CD14-positive monocyte (primary cell): ENCODE measurements around the gene MEIS2. TPM values are rescaled to one million over a fixed set of nuclear protein-coding genes. Genes with fewer than 3 reads are reported as not detected.

Experiments used
- DNase-seq, 3 donors: peaks; one replicate each; pipeline ENCODE4 v3.0.0-alpha.2; 2011 to 2022
- H2AFZ ChIP-seq: 2 replicates; pipeline ENCODE4 v1.6.0; 2012; ENCODE audit warnings: mild to moderate bottlenecking, low read depth, low read length, inconsistent platforms; ENCODE audit not compliant: insufficient read depth, poor library complexity, severe bottlenecking
- H3K27ac ChIP-seq, 2 donors: 1 replicate in 1 of 2; 2 replicates in 1 of 2; pipeline ENCODE4 v1.5.1; 2012 to 2013; ENCODE audit warnings: low read length in 2 of 2, control low read depth in 1 of 2, inconsistent platforms in 1 of 2, low read depth in 1 of 2, mild to moderate bottlenecking in 1 of 2
- H3K27me3 ChIP-seq, 2 donors: one replicate each; pipeline versions ENCODE4 v1.6.0 to v1.6.1; 2011 to 2013; ENCODE audit warnings: low read length in 2 of 2; ENCODE audit not compliant: control insufficient read depth in 2 of 2, insufficient read depth in 2 of 2
- H3K36me3 ChIP-seq, 2 donors: replicated peaks in 1 of 2; 1 replicate in 1 of 2; 2 replicates in 1 of 2; pipeline versions ENCODE4 v1.5.1 to v1.6.1; 2012 to 2013; ENCODE audit warnings: low read length in 2 of 2, control low read depth in 1 of 2, inconsistent platforms in 1 of 2, mild to moderate bottlenecking in 1 of 2; ENCODE audit not compliant: insufficient read depth in 2 of 2, control insufficient read depth in 1 of 2
- H3K4me1 ChIP-seq, 2 donors: 1 replicate in 1 of 2; 2 replicates in 1 of 2; pipeline versions ENCODE4 v1.5.1 to v1.6.1; 2012 to 2013; ENCODE audit warnings: low read length in 2 of 2, control low read depth in 1 of 2, inconsistent platforms in 1 of 2, mild to moderate bottlenecking in 1 of 2, moderate library complexity in 1 of 2; ENCODE audit not compliant: insufficient read depth in 2 of 2, control insufficient read depth in 1 of 2
- H3K4me2 ChIP-seq: replicated peaks from 2 replicates; pipeline ENCODE3; 2012; ENCODE audit warnings: low read length, moderate library complexity, mild to moderate bottlenecking; ENCODE audit not compliant: poor library complexity, severe bottlenecking; ENCODE audit errors: extremely low read depth
- H3K4me3 ChIP-seq, 3 experiments: fragments of 200-600 bp in 1 of 3; sonication (generic) in 1 of 3; replicated peaks in 1 of 3; 1 replicate in 2 of 3; 2 replicates in 1 of 3; pipeline ENCODE4 v1.5.1; 2011 to 2013; ENCODE audit warnings: low read length in 3 of 3, mild to moderate bottlenecking in 3 of 3, control low read depth in 2 of 3, low read depth in 2 of 3, inconsistent platforms in 1 of 3, moderate library complexity in 1 of 3
- H3K79me2 ChIP-seq: 2 replicates; pipeline ENCODE4 v1.6.0; 2012; ENCODE audit warnings: mild to moderate bottlenecking, control low read depth, inconsistent platforms, low read length, moderate library complexity; ENCODE audit not compliant: insufficient read depth
- H3K9ac ChIP-seq: 2 replicates; pipeline ENCODE4 v1.6.0; 2017; ENCODE audit warnings: low read length, mild to moderate bottlenecking; ENCODE audit not compliant: insufficient read depth, poor library complexity, severe bottlenecking
- H3K9me3 ChIP-seq, 2 donors: replicated peaks in 1 of 2; 1 replicate in 1 of 2; 2 replicates in 1 of 2; pipeline versions ENCODE4 v1.5.1 to v1.6.1; 2012 to 2013; ENCODE audit warnings: low read length in 2 of 2, control low read depth in 1 of 2; ENCODE audit not compliant: control insufficient read depth in 1 of 2, insufficient read depth in 1 of 2
- H4K20me1 ChIP-seq: 2 replicates; pipeline ENCODE4 v1.6.0; 2012; ENCODE audit warnings: mild to moderate bottlenecking, low read length, control low read depth, moderate library complexity; ENCODE audit not compliant: insufficient read depth
- H3K27ac Mint-ChIP-seq, 7 donors: one replicate each; pipeline ENCODE4 v1.8.0; 2020; ENCODE audit warnings: mild to moderate bottlenecking in 7 of 7, mixed read lengths in 7 of 7, moderate library complexity in 6 of 7, inconsistent platforms in 2 of 7
- H3K27me3 Mint-ChIP-seq, 3 donors: one replicate each; pipeline ENCODE4 v1.8.0; 2021 to 2022; ENCODE audit warnings: low read depth in 3 of 3, mild to moderate bottlenecking in 3 of 3, mixed read lengths in 3 of 3, moderate library complexity in 3 of 3, inconsistent platforms in 1 of 3
- H3K36me3 Mint-ChIP-seq, 2 donors: one replicate each; pipeline ENCODE4 v1.8.0; 2020; ENCODE audit warnings: mixed read lengths in 2 of 2, inconsistent platforms in 1 of 2, mild to moderate bottlenecking in 1 of 2
- H3K4me1 Mint-ChIP-seq: one replicate; pipeline ENCODE4 v1.8.0; 2020; ENCODE audit warnings: mild to moderate bottlenecking, mixed read lengths
- H3K4me3 Mint-ChIP-seq, 2 donors: one replicate each; pipeline ENCODE4 v1.8.0; 2020; ENCODE audit warnings: mild to moderate bottlenecking in 2 of 2, mixed read lengths in 2 of 2, moderate library complexity in 1 of 2
- H3K9me3 Mint-ChIP-seq, 7 donors: one replicate each; pipeline ENCODE4 v1.8.0; 2020 to 2022; ENCODE audit warnings: mixed read lengths in 7 of 7, mild to moderate bottlenecking in 6 of 7, moderate library complexity in 6 of 7, inconsistent platforms in 2 of 7
- CTCF ChIP-seq: fragments of 200-600 bp; IDR thresholded peaks from one replicate; pipeline ENCODE4 v1.8.0; 2022; ENCODE audit warnings: antibody characterized with exemption, mild to moderate bottlenecking
- WGBS: methylation state at CpG from one replicate; pipeline ENCODE4 v1.1.5; 2013; ENCODE audit warnings: missing lambda C conversion rate; ENCODE audit not compliant: insufficient coverage; 5-methylcytosine and 5-hydroxymethylcytosine counted together
- intact Hi-C, 2 donors: fragments of 100-400 bp; cut with micrococcal nuclease; formaldehyde crosslinking; loops; one replicate each; pipeline versions ENCODE4 v1.15.0 to v1.15.1; 2023
- polyA plus RNA-seq, 3 donors: library from polyadenylated mRNA; depleted of rRNA in 1 of 3; unstranded in 2 of 3; stranded (reverse) in 1 of 3; fragments of 300-500 nt in 2 of 3; fragments of >200 nt in 1 of 3; fragmentation: Illumina TruSeq in 2 of 3; gene quantifications; 1 replicate in 2 of 3; 2 replicates in 1 of 3; pipeline ENCODE4 v1.2.3, GENCODE V29; 2012 to 2021

MEIS2 gene
- polyA plus RNA-seq, 3 donors: not detected

- no CpG with 5 or more reads among the region's 4 CpGs for WGBS
- Mint-ChIP-seq H3K27ac (no peak overlapping the region), H3K36me3 (no peaks in the 10 kb centered on the region), H3K4me1 (no peaks in the 10 kb centered on the region), H3K4me3 (no peak overlapping the region), H3K27me3 (peaks cover 0 to 5% (median 3%) of the 10 kb centered on the region in 3 donors), H3K9me3 (peaks cover 0 to 8% (median 4%) of the 10 kb centered on the region in 7 donors)
- H3K4me1 ChIP-seq: no peaks in the 10 kb centered on the region
- no peaks in the 10 kb centered on the region for H3K36me3 ChIP-seq
- no peaks in the 10 kb centered on the region for H4K20me1 ChIP-seq
- H3K4me3 ChIP-seq: no peak overlapping the region
- H3K4me2 ChIP-seq: no peak overlapping the region
- no peak for TF ChIP-seq CTCF
- no peak for DNase-seq
- no peaks in the 10 kb centered on the region for H3K79me2 ChIP-seq
- H3K27me3 ChIP-seq: no peaks in the 10 kb centered on the region
- no peak overlapping the region for H3K27ac ChIP-seq
- no peak overlapping the region for H3K9ac ChIP-seq
- H3K9me3 ChIP-seq: no peaks in the 10 kb centered on the region
- intact Hi-C loops: no loop called here
- H2AFZ ChIP-seq: no peak overlapping the region
These were observed 58.5 kb downstream of the MEIS2 start for GRCh38 chr15:37041836-37042235.

- peaks cover 0 to 5% (median 3%) of the 10 kb centered on the region in 3 donors for H3K27me3 Mint-ChIP-seq
These were observed 59.3 kb downstream of the MEIS2 start for GRCh38 chr15:37041042-37041441.

More at GRCh38 chr15:37041042-37041441, 59.3 kb downstream of the MEIS2 start:
- intact Hi-C loops: no loop called here
- WGBS: 71% methylated on average over 1 of the region's 1 CpG
- Mint-ChIP-seq H3K4me3 (no peak overlapping the region), H3K9me3 (peaks cover 0 to 6% (median 4%) of the 10 kb centered on the region in 7 donors), H3K27ac (no peak overlapping the region), H3K4me1 (no peaks in the 10 kb centered on the region), H3K36me3 (no peaks in the 10 kb centered on the region)
- Histone ChIP-seq H3K4me1 (no peaks in the 10 kb centered on the region), H3K4me3 (no peak overlapping the region), H4K20me1 (no peaks in the 10 kb centered on the region), H3K79me2 (no peaks in the 10 kb centered on the region), H2AFZ (no peak overlapping the region), H3K27ac (no peak overlapping the region), H3K36me3 (no peaks in the 10 kb centered on the region), H3K27me3 (no peaks in the 10 kb centered on the region), H3K9me3 (no peaks in the 10 kb centered on the region), H3K4me2 (no peak overlapping the region), H3K9ac (no peak overlapping the region)
- DNase-seq: no peak
- no peak for TF ChIP-seq CTCF
